Ovary (tissue), 9 donors: Measurements from ENCODE around the gene OPALIN. TPM values are rescaled to one million over a fixed set of nuclear protein-coding genes. Genes with fewer than 3 reads are reported as not detected.

Experiments
- DNase-seq, 5 donors: peaks; one replicate each; pipeline ENCODE4 v3.0.0-alpha.2; 2019 to 2020
- H3K27ac ChIP-seq, 2 donors: fragments of 200-600 bp; one replicate each; pipeline versions ENCODE4 v1.5.1 to v1.8.0; 2019 to 2022
- H3K27me3 ChIP-seq: fragments of 200-600 bp; one replicate; pipeline ENCODE4 v1.8.0; 2022
- H3K36me3 ChIP-seq: fragments of 200-600 bp; sonication (generic); one replicate; pipeline ENCODE4 v1.5.1; 2019
- H3K4me1 ChIP-seq: one replicate; pipeline ENCODE4 v1.8.1; 2013; ENCODE audit warnings: mild to moderate bottlenecking, moderate library complexity; ENCODE audit not compliant: insufficient read depth
- H3K4me3 ChIP-seq: fragments of 200-600 bp; sonication (generic); one replicate; pipeline ENCODE4 v1.5.1; 2017
- H3K9me3 ChIP-seq, 2 donors: fragments of 200-600 bp in 1 of 2; sonication (generic) in 1 of 2; one replicate each; pipeline versions ENCODE4 v1.5.1 to v1.8.1; 2013 to 2019; ENCODE audit warnings: mild to moderate bottlenecking in 1 of 2, moderate library complexity in 1 of 2
- CTCF ChIP-seq, 3 donors: fragments of 450-650 bp in 2 of 3; fragments of 200-600 bp in 1 of 3; IDR thresholded peaks; one replicate each; pipeline versions ENCODE4 v1.5.1 to v1.8.0; 2016 to 2022; ENCODE audit warnings: antibody characterized with exemption in 3 of 3, mild to moderate bottlenecking in 1 of 3
- EP300 ChIP-seq: sonication (generic); formaldehyde crosslinking; IDR thresholded peaks from one replicate; pipeline ENCODE4 v1.6.1; 2017; ENCODE audit warnings: antibody characterized with exemption
- POLR2A ChIP-seq: fragments of 450-650 bp; IDR thresholded peaks from one replicate; pipeline ENCODE4 v1.6.1; 2017; ENCODE audit warnings: antibody characterized with exemption, mild to moderate bottlenecking, moderate library complexity
- WGBS, 3 donors: extraction: QIAGEN DNeasy Blood & Tissue Kit in 1 of 3; methylation state at CpG; one replicate each; pipeline versions ENCODE4 v1.1.5 to v1.1.7; 2013 to 2017; 5-methylcytosine and 5-hydroxymethylcytosine counted together
- intact Hi-C, 4 donors: fragments of 100-400 bp; cut with DNase I; formaldehyde crosslinking; loops; one replicate each; pipeline versions ENCODE4 v1.11.0 to v1.15.1; 2022 to 2023
- polyA plus RNA-seq, 2 donors: library from polyadenylated mRNA; stranded (reverse); fragments of 200-250 nt in 1 of 2; fragments of 350-450 nt in 1 of 2; fragmentation: Illumina TruSeq in 1 of 2; extraction: RNeasy Lipid Tissue Mini Kit (QIAGEN cat#74804) in 1 of 2; gene quantifications; one replicate each; pipeline ENCODE4 v1.2.3, GENCODE V29; 2013 to 2014
- total RNA-seq, 7 donors: library from RNA; depleted of rRNA in 2 of 7; stranded (reverse); fragments of >200 nt in 2 of 7; fragmentation: NEBNext Ultra II Directional in 3 of 7; extraction: Animal tissue kit (Norgen Biotek cat#: 25700) in 3 of 7; gene quantifications; one replicate each; pipeline versions ENCODE4 v1.1.0 to v1.2.4, GENCODE V29; 2016 to 2023
- donor health status: DM: no; HTN: no; CAD: no; lungs with moderate emphysema.
- donor health status: DM: no; HTN: no; CAD: no.
- donor health status: Bipolar disorder and iron deficiency.
- donor health status: DM: yes; HTN: yes; CAD: no.
- donor health status: DM: no; HTN: no; CAD: no.
- donor health status: DM: yes; HTN: yes; CAD: no.

The OPALIN gene
- total and polyA plus RNA-seq, 9 donors, result 0.02 TPM; not detected in 8

DNA sequence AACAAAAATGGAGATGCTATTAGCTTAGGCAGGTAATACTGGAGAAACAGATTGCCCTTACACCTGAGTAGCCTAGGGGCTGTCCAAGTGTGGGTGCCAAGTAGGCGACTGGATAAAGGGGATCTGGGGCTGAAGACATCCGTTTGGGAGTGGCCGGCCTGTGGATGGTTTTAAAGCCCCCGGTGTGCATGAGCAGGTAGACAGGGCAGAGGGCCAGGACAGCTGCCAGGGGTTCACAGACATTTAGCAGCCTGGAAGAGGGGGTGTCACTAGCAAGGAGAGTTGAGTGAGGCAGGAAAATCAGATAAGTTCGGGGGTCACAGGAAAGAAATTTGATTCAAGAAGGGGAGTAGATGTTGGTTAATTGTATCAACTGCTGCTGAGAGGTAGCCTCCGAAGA is 1.5 kb upstream of the OPALIN start:
- H3K9me3 ChIP-seq, result no peaks in the 10 kb centered on the region

DNA sequence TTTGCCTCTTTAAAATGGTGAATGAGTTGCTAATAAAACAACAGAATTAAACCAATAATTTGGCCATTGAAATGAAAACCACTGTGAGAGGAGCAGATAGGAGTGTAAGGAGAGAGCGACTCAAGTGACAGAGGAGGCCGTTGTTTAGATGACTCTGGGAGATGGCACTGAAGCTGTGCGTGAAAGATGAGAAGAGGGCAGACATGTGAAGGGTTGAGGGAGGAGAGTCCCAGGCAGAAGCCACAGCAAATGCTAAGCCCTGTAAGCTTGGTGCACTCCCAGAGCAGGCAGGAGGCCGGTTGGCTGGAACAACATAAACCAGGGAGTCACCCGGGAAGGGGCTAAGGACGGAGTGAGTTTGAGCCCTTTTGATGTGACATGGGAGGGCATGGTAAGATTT is 814 bp upstream of the OPALIN start:
- H3K4me3 ChIP-seq, result no peak overlapping the region
- H3K4me1 ChIP-seq, result no peaks in the 10 kb centered on the region
- H3K27me3 ChIP-seq, result no peaks in the 10 kb centered on the region
- no peak for TF ChIP-seq EP300
- no peak for TF ChIP-seq CTCF (IDR thresholded peaks at IDR 0.05)
- TF ChIP-seq POLR2A, result no peak
- H3K36me3 ChIP-seq, result no peaks in the 10 kb centered on the region
- no peaks in the 10 kb centered on the region for H3K9me3 ChIP-seq
- intact Hi-C loops, result no loop called here
- H3K27ac ChIP-seq, result no peak overlapping the region
- DNase-seq, result no peak
- 61 to 69% (median 65%) methylated on average over 6 of the region's 6 CpGs for WGBS, 3 donors

More for the DNA sequence above, 1.5 kb upstream of the OPALIN start:
- 86 to 89% (median 88%) methylated on average over 6 of the region's 6 CpGs for WGBS, 3 donors
- intact Hi-C loops, result no loop called here
- no peak for DNase-seq
- no peaks in the 10 kb centered on the region for H3K4me1 ChIP-seq
- no peaks in the 10 kb centered on the region for H3K36me3 ChIP-seq
- H3K27ac ChIP-seq, result no peak overlapping the region
- TF ChIP-seq CTCF (IDR thresholded peaks at IDR 0.05) (no peak), POLR2A (no peak), EP300 (no peak)
- H3K27me3 ChIP-seq, result no peaks in the 10 kb centered on the region
- no peak overlapping the region for H3K4me3 ChIP-seq

GRCh38 chr10:96357038-96357620 is 1.7 kb downstream of the OPALIN start:
- Histone ChIP-seq H3K36me3 (no peaks in the 10 kb centered on the region), H3K4me3 (no peak overlapping the region), H3K27me3 (no peaks in the 10 kb centered on the region), H3K9me3 (no peaks in the 10 kb centered on the region), H3K27ac (no peak overlapping the region), H3K4me1 (no peaks in the 10 kb centered on the region)
- intact Hi-C loops, result no loop called here
- 68 to 72% (median 68%) methylated on average over 8 of the region's 8 CpGs for WGBS, 3 donors
- no peak for DNase-seq
- TF ChIP-seq EP300 (no peak), POLR2A (no peak), CTCF (IDR thresholded peaks at IDR 0.05) (no peak)

DNA sequence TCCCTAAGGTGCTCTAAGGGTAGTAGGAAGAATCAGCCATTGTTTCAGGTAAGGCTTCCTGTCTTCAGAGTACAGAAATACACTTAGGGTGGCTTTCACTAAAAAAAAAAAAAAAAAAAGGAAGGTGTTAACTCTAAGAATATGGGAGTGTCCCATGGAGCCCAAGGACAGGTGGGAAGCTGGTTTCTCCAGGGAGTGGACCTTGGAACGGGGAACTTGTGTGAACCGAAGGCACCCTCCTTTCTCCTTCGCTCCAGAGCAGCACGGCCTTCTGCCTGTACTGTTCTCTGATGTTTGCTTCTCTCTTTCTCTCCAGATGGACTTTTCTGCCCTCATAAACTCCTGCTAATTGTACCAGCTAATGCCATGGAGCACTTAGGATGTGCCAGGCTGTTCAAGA is 6.2 kb downstream of the OPALIN start:
- Histone ChIP-seq H3K9me3 (no peaks in the 10 kb centered on the region), H3K4me3 (no peak overlapping the region), H3K27ac (no peak overlapping the region), H3K4me1 (no peaks in the 10 kb centered on the region), H3K27me3 (no peaks in the 10 kb centered on the region), H3K36me3 (no peaks in the 10 kb centered on the region)
- TF ChIP-seq EP300 (no peak), CTCF (IDR thresholded peaks at IDR 0.05) (no peak)
- DNase-seq, result no peak
- 59 to 61% (median 59%) methylated on average over 4 of the region's 4 CpGs for WGBS, 3 donors
- intact Hi-C loops, result no loop called here
